Measurements from ENCODE around the gene FOS.

DNA sequence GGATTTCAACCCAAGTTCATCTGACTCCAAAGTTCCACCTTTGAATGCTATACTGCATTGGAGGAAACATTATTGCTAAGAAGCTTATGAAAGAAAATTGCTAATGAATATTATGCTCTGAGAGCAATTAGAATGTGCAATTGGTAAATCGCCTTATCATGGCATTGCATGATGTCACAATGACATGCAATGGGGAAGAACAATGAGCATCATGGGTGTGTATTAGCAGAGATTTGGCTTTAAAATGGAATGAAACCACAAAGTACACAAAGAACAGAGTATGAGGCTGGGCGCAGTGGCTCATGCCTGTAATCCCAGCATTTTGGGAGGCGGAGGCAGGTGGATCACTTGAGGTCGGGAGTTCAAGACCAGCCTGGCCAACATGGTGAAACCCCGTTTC is 34.7 kb downstream of the FOS start:
- TF ChIP-seq EZH2phosphoT487 (IDR thresholded peaks at IDR 0.05; ENCODE audit: insufficient read depth, low read depth) (no peak), EZH2 (IDR thresholded peaks at IDR 0.05; ENCODE audit: insufficient read depth, poor library complexity, severe bottlenecking) (no peak)
